Measurements from ENCODE around the gene STAT1.
A peak's percentile ranks its signal among the peaks of the same experiment; 100 is the strongest.

Gene STAT1

GRCh38 chr2:191053256-191053655 is 39.3 kb upstream of the STAT1 start:
- TF ChIP-seq ZSCAN23 (tag by site-specific recombination; IDR thresholded peaks at IDR 0.05) (no peak), ZNF639 (tag by site-specific recombination; IDR thresholded peaks at IDR 0.05) (no peak), ZNF341 (tag by site-specific recombination; IDR thresholded peaks at IDR 0.05; ENCODE audit: low read depth) (no peak), ZNF792 (tag by site-specific recombination; IDR thresholded peaks at IDR 0.05) (no peak), ZNF645 (tag by site-specific recombination; IDR thresholded peaks at IDR 0.05) (no peak), ZNF843 (tag by site-specific recombination; IDR thresholded peaks at IDR 0.05) (no peak), ZNF416 (tag by site-specific recombination; IDR thresholded peaks at IDR 0.05) (no peak), INSM2 (tag by site-specific recombination; IDR thresholded peaks at IDR 0.05) (no peak), ZNF169 (tag by site-specific recombination; IDR thresholded peaks at IDR 0.05) (no peak), ZNF830 (tag by site-specific recombination; IDR thresholded peaks at IDR 0.05; ENCODE audit: low read depth) (no peak)
- no peaks in the 10 kb centered on the region for H3K36me3 ChIP-seq (ENCODE audit: control insufficient read depth in 2 of 2, insufficient read depth in 1 of 2, low read length in 2 of 2)
- POLR2A ChIA-PET: interaction anchor here (0.7 kb wide), 1 partner anchor 1108 kb away, joined by 4 read pairs; no protein-coding TSS in a partner anchor
- H3K4me1 ChIP-seq (ENCODE audit: control insufficient read depth, insufficient read depth, low read length): no peaks in the 10 kb centered on the region; the same call in 1 of the 2 replicates
- CTCF ChIA-PET: interaction anchor here (0.6 to 8.2 kb wide), 23 partner anchors 9 to 1109 kb away, joined by 3 to 146 read pairs (median 5); partner anchors contain the start of gene STAT4
- H3K9me3 ChIP-seq (ENCODE audit: control insufficient read depth, insufficient read depth, low read depth, low read length): no peaks in the 10 kb centered on the region
- no peak overlapping the region for H3K27ac ChIP-seq (ENCODE audit: extremely low read depth, low read depth, low read length)
- H3K4me3 ChIP-seq (ENCODE audit: low read depth, low read length): no peak overlapping the region

- ChIA-PET CTCF (interaction anchor here (0.6 to 8.2 kb wide), 44 partner anchors 8 to 1579 kb away, joined by 3 to 146 read pairs (median 5); partner anchors contain the start of gene STAT4), POLR2A (no interaction called here)
- TF ChIP-seq ZBTB1 (tag by site-specific recombination; IDR thresholded peaks at IDR 0.05) (no peak), ZNF654 (tag by site-specific recombination; IDR thresholded peaks at IDR 0.05; ENCODE audit: low read depth) (peak; percentile 78), SP3 (tag by site-specific recombination; IDR thresholded peaks at IDR 0.05) (no peak), SCRT2 (tag by site-specific recombination; IDR thresholded peaks at IDR 0.05) (peak; percentile 38; the same call in 1 of the 2 replicates), ZNF248 (tag by site-specific recombination; IDR thresholded peaks at IDR 0.05) (no peak), CTCF (tag by site-specific recombination; IDR thresholded peaks at IDR 0.05) (peak; percentile 13; the same call in 1 of the 2 replicates)
- no peaks in the 10 kb centered on the region; the same call in 1 of the 2 replicates for H3K4me1 ChIP-seq (ENCODE audit: control insufficient read depth, insufficient read depth, low read length)
- no peaks in the 10 kb centered on the region for H3K9me3 ChIP-seq (ENCODE audit: control insufficient read depth, insufficient read depth, low read depth, low read length)
- no peaks in the 10 kb centered on the region for H3K36me3 ChIP-seq (ENCODE audit: control insufficient read depth in 2 of 2, insufficient read depth in 1 of 2, low read length in 2 of 2)
- no peak overlapping the region for H3K27ac ChIP-seq (ENCODE audit: extremely low read depth, low read depth, low read length)
- H3K4me3 ChIP-seq (ENCODE audit: low read depth, low read length): no peak overlapping the region
Measured at GRCh38 chr2:191051825-191052778, 38.1 kb upstream of the STAT1 start.

All from HEK293 (cell line).